Endodermal cell (in vitro differentiated cells): ENCODE data around the gene DPP6. TPM values are rescaled to one million over a fixed set of nuclear protein-coding genes. Genes with fewer than 3 reads are reported as not detected.

ENCODE experiments used
- DNase-seq: peaks from one replicate; pipeline ENCODE4 v3.0.0-alpha.2; 2017
- H3K27ac ChIP-seq: 2 replicates; pipeline ENCODE4 v1.5.1; 2013; ENCODE audit warnings: mild to moderate bottlenecking, low read depth, low read length, moderate library complexity
- H3K27me3 ChIP-seq: 2 replicates; pipeline ENCODE4 v1.6.1; 2013; ENCODE audit warnings: mild to moderate bottlenecking, low read length, moderate library complexity; ENCODE audit not compliant: insufficient read depth, control insufficient read depth, poor library complexity, severe bottlenecking
- H3K36me3 ChIP-seq: 2 replicates; pipeline ENCODE4 v1.7.0; 2013; ENCODE audit warnings: mild to moderate bottlenecking, low read length, moderate library complexity; ENCODE audit not compliant: control insufficient read depth, insufficient read depth
- H3K4me1 ChIP-seq: one replicate; pipeline ENCODE4 v1.7.0; 2013; ENCODE audit warnings: low read length; ENCODE audit not compliant: control insufficient read depth, insufficient read depth
- H3K4me3 ChIP-seq: 2 replicates; pipeline ENCODE4 v1.5.1; 2013; ENCODE audit warnings: mild to moderate bottlenecking, low read length, moderate library complexity
- H3K9ac ChIP-seq: 2 replicates; pipeline ENCODE4 v1.6.1; 2013; ENCODE audit warnings: mild to moderate bottlenecking, low read length, moderate library complexity; ENCODE audit not compliant: poor library complexity, severe bottlenecking; ENCODE audit errors: extremely low read depth
- H3K9me3 ChIP-seq: 2 replicates; pipeline ENCODE4 v1.6.1; 2013; ENCODE audit warnings: mild to moderate bottlenecking, low read length, moderate library complexity; ENCODE audit not compliant: control insufficient read depth
- H3K27ac Mint-ChIP-seq: 2 replicates; pipeline ENCODE4 v1.8.0; 2020; ENCODE audit warnings: mixed read lengths
- H3K27me3 Mint-ChIP-seq: 2 replicates; pipeline ENCODE4 v1.8.0; 2021; ENCODE audit warnings: mild to moderate bottlenecking, mixed read lengths; ENCODE audit not compliant: insufficient read depth
- H3K36me3 Mint-ChIP-seq: 2 replicates; pipeline ENCODE4 v1.8.0; 2020; ENCODE audit warnings: low read depth, mixed read lengths
- H3K4me1 Mint-ChIP-seq: 2 replicates; pipeline ENCODE4 v1.8.0; 2020; ENCODE audit warnings: mixed read lengths
- H3K4me3 Mint-ChIP-seq: 2 replicates; pipeline ENCODE4 v1.8.0; 2020; ENCODE audit warnings: mild to moderate bottlenecking, moderate library complexity, mixed read lengths
- H3K9me3 Mint-ChIP-seq: 2 replicates; pipeline ENCODE4 v1.8.0; 2020; ENCODE audit warnings: mild to moderate bottlenecking, mixed read lengths
- CTCF ChIP-seq: fragments of 200-600 bp; sonication (generic); conservative IDR thresholded peaks from 2 replicates; pipeline ENCODE4 v1.5.0; 2021; ENCODE audit warnings: antibody characterized with exemption, mild to moderate bottlenecking
- WGBS, 2 experiments: methylation state at CpG; one replicate each; pipeline versions ENCODE4 v1.1.5 to v1.1.7; 2013; ENCODE audit warnings: missing lambda C conversion rate in 2 of 2, mixed read lengths in 1 of 2; ENCODE audit not compliant: insufficient coverage in 1 of 2, insufficient read length in 1 of 2; 5-methylcytosine and 5-hydroxymethylcytosine counted together
- total RNA-seq, 2 donors: library from RNA; stranded (reverse); fragmentation: NEBNext Ultra II Directional in 1 of 2; extraction: Animal tissue kit (Norgen Biotek cat#: 25700) in 1 of 2; gene quantifications; 2 replicates in 1 of 2; 3 replicates in 1 of 2; pipeline ENCODE4 v1.2.1, GENCODE V29; 2021

DPP6 gene
- total RNA-seq, 2 donors from 2014 or later = 1.7 to 3.0 TPM

- WGBS, 2 experiments = 87 to 91% methylated on average over 23 to 27 of the region's 27 CpGs
- no peak overlapping the region for H3K27ac ChIP-seq
- H3K36me3 ChIP-seq = no peaks in the 10 kb centered on the region
- DNase-seq = peak; percentile 68
- H3K4me1 ChIP-seq = no peaks in the 10 kb centered on the region
- Mint-ChIP-seq H3K27me3 (peaks cover 6% of the 10 kb centered on the region), H3K4me1 (peaks cover 20% of the 10 kb centered on the region), H3K27ac (no peak overlapping the region), H3K4me3 (no peak overlapping the region), H3K9me3 (peaks cover 1% of the 10 kb centered on the region), H3K36me3 (no peaks in the 10 kb centered on the region)
- peak; percentile 26 for TF ChIP-seq CTCF
- H3K4me3 ChIP-seq = no peak overlapping the region
- no peaks in the 10 kb centered on the region for H3K27me3 ChIP-seq
- no peak overlapping the region for H3K9ac ChIP-seq
- H3K9me3 ChIP-seq = peaks cover 4% of the 10 kb centered on the region
Measured at GRCh38 chr7:154857728-154858681, 805.8 kb downstream of the DPP6 start.

GRCh38 chr7:154858836-154859537, 806.8 kb downstream of the DPP6 start:
- Histone ChIP-seq H3K4me3 (no peak overlapping the region), H3K27ac (no peak overlapping the region), H3K9me3 (no peaks in the 10 kb centered on the region), H3K9ac (no peak overlapping the region), H3K36me3 (no peaks in the 10 kb centered on the region), H3K4me1 (no peaks in the 10 kb centered on the region), H3K27me3 (no peaks in the 10 kb centered on the region)
- Mint-ChIP-seq H3K36me3 (no peaks in the 10 kb centered on the region), H3K27me3 (peaks cover 4% of the 10 kb centered on the region), H3K27ac (no peak overlapping the region), H3K4me3 (no peak overlapping the region), H3K9me3 (peaks cover 1% of the 10 kb centered on the region), H3K4me1 (peaks cover 20% of the 10 kb centered on the region)
- TF ChIP-seq CTCF = no peak
- 92% methylated on average over 15 to 19 of the region's 19 CpGs for WGBS, 2 experiments
- DNase-seq = peak; percentile 33

- no peak for TF ChIP-seq CTCF
- Mint-ChIP-seq H3K4me3 (no peak overlapping the region), H3K4me1 (peaks cover 20% of the 10 kb centered on the region), H3K27ac (no peak overlapping the region), H3K36me3 (no peaks in the 10 kb centered on the region), H3K9me3 (no peaks in the 10 kb centered on the region), H3K27me3 (peaks cover 8% of the 10 kb centered on the region)
- WGBS, 2 experiments = 92 to 97% methylated on average over 13 to 21 of the region's 21 CpGs
- no peaks in the 10 kb centered on the region for H3K36me3 ChIP-seq
- no peak overlapping the region for H3K27ac ChIP-seq
- H3K4me3 ChIP-seq = no peak overlapping the region
- peaks cover 6% of the 10 kb centered on the region for H3K27me3 ChIP-seq
- no peak overlapping the region for H3K9ac ChIP-seq
- no peaks in the 10 kb centered on the region for H3K9me3 ChIP-seq
- DNase-seq = no peak
- no peaks in the 10 kb centered on the region for H3K4me1 ChIP-seq
Measured at GRCh38 chr7:154859747-154860620, 807.8 kb downstream of the DPP6 start.
